CD1c-positive myeloid dendritic cell (primary cell): ENCODE results near the gene TOM1L2.
A peak's percentile ranks its signal among the peaks of the same experiment; 100 is the strongest.

ENCODE experiments used
- DNase-seq: peaks from one replicate; pipeline ENCODE4 v3.0.0-alpha.2; 2016; ENCODE audit errors: extremely low spot score

The TOM1L2 gene

DNA sequence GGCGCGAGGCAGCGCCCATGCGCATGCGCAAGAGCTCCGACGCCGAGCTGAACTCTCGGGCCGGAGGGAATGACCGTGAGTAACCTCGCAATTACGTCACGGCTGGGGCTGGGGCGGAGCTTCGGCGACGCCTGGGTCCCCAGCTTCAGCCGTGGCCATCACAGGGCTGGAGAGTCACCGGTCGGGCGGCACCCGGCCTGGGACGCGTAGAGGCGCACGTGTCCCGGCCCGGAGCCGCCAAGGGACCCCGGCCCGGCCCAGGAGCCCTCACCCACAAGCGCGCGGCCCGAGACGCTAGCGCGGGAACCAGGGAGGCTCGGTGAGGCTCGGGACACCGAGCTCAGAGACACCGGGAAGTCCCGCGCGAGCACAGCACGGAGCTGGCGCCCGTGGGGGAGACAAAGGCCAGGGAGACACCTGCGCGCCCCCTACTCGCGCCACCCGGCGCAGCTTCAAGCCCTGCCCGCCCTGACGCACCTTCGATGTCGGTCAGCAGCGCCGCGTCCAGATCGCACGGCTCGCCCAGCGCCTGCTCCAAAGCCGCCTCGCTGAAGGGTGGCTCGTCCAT, 135.9 kb downstream of the TOM1L2 start:
- DNase-seq = peak; percentile 99

DNA sequence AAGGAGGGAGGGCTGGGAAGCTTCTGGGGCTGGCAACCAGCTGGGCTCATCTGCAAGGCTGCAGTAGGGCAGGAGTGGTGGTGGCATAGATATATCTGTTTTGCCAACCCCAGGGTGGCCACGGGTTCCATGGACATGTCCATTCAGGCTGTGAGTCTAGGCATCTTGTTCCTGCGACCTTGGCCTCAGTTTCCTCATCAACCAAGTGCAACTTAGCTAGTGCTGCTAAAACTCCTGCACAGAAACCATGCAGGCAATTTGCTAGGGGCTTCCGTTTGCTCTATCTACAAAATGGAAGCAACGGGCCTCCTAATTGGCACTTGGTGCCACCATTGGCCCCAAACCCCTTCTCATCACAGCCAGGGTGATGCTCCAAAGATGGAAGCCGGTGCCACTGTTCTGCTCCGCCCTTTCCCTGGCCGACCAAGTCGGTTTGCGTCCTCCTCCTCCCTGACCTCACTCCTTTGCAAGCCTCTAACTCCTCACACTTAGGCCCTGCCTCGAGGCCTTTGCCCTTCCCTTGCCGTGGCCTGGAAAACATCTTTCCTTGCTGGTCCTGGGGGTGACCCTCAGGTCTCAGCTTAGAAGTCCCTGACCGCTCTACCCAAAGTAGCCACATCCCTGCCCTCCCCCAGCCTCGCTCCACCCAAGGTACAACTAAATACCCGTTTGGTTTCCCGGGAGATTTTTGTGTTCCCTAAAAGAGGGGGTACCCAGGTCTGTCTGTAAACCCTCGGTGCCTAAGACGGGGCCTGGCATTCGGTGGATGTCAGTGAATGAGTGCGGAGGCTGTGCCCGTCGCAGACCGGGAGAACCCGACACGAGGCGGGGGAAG, 136.6 kb downstream of the TOM1L2 start:
- DNase-seq = no peak

DNA sequence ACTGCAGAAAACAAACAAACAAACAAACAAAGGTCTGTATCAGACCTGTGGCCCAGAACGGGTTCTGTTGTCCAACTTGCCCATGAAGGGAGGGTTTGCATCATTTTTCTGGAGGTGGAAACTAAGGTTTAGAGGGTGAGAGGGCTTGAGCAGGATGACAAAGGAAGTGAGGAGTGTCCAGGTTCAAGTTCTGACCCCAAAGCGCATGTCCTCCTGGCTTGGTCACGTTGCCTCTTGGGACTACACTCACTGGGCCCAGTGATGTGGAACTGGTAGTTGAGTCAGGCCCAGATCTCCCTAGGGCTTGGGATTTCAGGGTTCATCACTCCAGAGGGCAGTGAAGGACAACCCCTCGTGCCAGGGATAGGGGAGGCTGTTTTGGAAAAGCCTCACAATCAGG, 137.2 kb downstream of the TOM1L2 start:
- no peak for DNase-seq

DNA sequence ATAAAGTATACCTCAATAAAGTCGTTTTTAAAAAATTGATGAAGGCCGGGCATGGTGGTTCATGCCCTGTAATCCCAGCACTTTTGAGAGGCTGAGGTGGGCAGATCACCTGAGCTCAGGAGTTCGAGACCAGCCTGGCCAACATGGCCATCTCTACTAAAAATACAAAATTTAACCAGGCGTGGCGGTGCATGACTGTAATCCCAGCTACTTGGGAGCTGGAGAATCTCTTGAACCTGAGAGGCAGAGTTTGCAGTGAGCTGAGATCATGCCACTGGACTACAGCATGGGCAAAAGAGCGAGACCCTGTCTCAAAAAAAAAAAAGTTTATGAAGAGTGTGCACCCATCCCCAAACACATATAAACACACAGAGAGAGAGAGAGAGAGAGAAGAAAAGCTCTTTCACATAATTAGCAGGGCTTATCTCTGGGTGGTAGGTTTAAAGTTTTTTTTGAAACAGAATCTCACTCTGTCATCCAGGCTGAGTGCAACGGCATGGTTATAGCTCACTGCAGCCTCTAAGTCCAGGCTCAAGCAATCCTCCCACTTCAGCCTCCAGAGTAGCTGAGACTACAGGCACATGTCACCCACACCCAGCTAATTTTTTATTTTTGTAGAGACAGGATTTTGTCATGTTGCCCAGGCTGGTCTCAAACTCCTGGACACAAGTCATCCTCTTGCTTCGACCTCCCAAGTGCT, 138.4 kb downstream of the TOM1L2 start:
- no peak for DNase-seq

DNA sequence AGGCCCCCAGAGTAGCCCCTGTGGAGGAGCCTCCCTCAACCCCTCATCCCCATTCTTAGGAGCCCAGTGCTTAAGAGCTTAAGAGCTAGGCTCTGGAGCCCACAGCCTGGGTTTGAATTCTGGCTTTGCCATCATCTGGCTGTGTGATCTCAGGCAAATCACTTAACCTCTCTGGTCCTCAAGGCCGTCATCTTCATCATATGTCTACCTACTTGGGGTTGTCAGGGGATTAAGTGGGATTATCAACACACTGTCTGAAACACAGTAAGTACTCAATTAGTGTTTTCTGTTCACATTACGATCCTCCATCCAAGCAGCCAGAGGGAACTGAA, 140.2 kb downstream of the TOM1L2 start:
- DNase-seq = no peak

DNA sequence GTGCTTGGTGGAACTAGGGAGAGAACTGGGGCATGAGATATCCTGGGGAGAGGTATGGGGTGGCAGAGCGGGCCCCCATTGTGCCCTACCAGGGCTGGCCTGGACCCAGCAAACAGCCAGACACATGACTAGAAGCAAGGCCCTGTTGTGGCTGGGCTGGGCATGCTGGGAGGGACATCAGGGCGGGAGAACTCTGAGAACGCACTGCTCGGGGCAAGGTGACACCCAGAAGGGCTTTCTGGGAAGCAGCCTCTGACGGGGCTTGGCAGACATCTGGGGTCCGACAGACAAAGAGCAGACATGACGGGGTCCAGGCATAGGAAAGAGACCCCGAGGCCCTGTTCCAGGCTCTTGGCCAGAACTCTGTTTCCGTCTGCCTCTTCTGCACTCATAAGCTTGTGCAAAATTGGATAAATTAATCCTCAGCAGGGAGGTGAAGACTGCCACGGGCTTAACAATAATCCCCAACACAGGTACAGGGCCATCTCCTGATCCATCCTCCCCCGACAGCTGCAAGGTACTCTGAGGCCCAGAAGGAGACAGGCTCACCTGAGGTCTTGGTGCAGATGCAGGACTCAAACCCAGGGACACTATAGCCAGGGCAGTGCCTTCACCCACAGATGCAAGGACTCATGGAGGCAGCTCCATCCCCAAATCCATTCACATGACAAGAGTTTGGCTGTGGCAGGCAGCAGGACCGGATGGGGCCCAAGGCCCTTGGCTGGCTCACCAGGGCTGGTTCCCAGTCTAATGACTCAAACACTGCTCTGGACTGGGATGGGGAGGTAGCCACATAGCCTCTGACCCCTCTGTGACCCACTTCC, 140.8 kb downstream of the TOM1L2 start:
- no peak for DNase-seq

DNA sequence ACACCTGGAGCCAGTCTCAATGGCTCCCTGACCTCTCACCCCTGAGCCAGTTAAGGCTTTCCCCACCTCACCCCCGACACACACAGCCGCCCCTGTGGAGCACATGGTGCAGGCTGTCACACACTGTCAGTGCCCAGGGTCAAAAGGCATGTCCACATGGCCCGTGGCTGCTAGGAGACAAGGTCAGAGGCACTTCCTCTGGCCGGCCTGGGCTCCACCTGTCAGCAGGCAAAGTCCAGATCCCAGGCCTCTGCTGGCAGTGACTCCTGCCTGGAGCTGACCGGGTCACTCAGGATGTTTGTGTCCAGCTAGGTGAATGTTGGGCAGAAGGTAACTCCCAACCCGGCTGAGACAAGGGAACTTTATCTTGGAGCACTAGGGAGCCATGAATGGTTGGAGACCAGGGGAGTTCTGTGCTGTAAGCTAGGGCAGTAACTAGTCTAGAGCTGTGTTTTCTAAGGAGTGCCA, 141.4 kb downstream of the TOM1L2 start:
- DNase-seq = no peak

DNA sequence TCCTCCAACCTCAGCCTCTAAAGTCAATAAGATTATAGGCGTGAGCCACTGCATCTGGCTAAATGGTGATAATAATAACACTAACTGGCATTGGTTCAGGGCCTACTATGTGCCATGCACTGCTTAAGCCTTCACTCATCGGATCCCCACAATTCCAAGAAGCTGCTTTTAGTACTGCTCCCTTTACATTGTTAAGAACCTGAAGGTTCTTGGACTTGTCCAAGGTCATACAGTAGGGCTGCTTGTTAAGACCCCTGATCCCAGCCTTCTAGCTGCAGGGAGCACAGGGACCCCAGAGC, 142.0 kb downstream of the TOM1L2 start:
- DNase-seq = no peak

DNA sequence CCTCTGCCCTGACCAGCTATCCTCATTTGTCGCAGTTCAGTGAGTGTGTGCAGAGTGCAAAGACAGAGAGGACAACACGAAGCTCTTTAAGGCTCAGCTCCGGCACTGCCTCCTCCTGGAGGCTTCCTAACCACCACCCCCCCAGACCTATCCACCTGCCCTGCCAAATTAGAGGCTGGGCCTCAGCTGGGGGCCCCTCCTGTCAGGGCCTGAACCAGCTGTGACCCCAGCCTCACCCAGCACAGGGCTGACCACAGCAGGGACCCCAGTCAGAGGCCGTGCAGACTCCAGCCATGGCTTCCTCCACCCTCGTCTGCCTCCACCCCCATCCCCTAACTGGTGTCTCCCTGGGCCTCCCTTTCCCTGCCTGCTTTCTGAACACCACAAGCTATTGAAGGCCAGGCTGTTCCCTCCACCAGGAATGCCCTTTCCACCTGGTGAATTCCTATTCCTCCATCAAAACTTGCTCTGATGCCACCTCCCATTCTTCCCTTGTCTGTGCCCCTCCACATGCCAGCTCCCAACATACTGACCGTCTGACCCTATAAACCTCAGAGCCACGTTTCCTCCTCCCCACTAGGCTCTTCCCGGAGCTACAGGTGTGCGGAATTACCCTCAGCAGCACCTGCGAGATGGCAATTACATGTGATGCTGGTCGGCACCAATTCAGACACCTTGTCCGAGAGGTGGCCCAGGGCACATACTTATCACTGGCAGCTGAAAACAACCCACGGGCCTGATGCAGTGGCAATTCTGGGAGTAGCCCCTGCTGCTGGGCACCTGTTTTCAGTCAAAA, 144.2 kb downstream of the TOM1L2 start:
- DNase-seq = no peak

DNA sequence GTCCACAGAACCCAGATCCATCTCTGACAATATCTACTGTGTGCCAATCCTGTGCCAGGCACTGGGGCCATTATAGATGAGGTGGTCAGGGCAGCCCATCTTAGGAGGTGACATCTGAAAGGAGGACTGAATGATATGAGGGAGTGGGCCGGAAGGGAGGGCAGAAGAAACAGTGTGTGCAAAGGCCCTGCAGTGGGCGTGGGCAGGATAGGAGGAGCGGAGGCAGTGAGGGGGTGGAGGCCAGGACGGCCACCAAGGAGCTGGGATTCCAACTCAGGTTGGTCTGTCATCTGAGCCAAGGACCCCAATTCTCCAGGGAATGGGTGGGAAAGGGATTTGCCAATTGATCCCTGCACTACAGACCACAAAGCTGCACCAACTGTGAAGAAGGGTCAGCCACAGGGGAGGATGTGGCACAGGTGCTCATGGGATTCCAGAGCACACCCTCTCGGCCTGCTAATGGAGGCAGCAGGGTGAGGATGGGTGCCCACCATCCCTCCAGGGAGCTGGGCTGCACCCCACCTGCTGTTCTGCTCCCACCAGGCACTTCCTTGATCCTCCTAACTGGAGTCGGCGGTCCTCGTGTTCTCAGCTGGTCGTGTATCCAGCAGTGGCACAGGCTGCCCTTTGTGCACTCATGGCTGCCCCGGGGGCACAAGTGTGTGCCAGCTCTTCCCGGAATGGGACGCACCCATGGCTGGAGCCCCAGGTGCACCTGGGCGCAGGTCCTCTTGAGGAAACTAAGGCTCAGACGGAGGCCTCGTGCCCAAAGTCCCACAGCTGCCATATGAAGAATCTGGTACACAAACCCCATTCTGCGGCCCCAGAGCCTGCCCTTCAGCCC, 145.0 kb downstream of the TOM1L2 start:
- no peak for DNase-seq

DNA sequence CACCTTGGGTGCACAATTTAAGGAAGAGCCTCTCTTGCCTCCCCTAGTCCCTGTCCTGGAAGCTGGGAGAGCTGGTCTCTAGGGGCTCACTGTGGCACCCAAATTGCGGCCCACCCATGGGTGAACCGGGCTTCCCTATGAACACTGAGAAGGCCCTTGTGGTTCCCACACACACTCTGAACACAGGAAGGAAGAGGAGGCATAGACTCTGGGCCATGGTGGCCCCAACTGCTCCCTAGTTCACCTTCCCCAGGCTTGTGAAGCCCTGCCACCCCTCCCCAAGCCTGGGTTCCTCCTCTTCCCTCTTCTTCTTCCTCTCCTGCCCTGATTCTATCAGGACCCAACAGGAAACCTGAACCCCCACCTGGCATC, 145.9 kb downstream of the TOM1L2 start:
- DNase-seq = peak; percentile 23

DNA sequence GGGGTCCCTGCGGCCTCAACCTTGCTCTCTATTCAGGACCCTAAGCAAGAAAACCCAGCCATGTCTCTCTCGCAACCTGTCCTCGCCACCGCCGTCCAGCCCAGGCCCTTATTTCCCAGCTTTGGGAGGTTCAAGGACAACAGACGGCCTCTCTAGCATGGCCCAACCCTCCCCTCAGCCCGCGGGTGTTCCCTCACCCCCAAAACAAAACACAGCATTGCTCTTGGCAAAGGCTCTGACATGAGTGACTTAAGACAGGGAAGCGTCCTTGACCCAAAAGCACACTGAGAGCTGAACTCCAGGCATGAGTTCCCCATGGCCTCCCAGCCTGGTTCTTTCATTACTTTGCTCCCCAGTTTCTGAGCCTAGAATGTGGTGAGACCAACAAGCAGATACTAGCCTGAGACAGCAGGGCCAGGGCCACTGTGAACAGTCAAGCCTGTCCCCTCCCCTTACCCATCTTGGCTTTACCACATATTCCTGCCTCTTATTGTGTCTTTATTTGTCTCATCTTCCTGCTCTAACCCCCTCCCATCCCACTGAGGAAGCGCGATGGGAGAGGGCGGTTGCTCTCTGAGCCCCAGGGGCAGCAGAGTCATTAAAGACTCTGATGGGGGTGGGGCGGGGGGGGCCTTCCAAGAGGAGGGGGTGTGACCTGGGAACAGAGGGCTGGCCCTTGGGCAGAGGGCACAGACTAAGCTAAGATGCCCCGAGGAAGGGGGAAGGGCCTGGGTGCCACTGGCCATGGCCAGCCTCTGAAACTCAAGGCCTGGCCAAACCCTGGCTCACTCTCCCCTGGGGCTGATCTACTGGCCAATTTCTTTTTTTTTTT, 147.2 kb downstream of the TOM1L2 start:
- peak; percentile 31 for DNase-seq

DNA sequence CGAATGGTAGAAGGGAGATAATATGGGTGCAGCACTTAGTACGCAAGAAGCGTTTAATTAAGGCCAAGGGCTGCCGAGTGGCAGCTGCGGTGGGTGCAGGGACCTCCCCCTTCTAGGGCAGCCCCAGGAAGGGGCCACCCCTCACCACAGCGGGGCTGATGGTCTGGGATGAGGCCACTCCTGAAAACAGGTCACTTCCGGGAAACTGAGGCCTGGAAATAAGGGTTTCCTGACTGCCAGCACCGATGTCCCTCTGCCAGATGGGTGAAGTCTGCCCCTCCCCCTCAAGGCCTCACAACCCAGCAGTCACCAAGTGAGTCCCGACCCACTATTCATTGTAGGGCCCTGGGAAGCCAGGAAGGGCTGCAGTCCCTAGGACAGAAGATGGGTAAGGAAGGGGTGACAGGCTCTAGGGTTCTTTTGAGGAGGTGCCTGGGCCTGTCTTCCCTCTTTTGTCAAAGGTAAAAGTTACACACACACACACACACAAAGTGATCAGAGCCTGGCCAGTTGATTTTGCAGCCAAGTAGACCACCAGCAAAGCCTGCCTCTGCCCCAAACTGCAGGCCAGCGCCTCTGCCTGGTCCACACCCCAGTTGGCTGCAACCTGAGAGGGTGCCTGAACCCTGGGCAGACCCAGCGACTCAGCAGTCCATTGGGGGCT, 147.9 kb downstream of the TOM1L2 start:
- no peak for DNase-seq

DNA sequence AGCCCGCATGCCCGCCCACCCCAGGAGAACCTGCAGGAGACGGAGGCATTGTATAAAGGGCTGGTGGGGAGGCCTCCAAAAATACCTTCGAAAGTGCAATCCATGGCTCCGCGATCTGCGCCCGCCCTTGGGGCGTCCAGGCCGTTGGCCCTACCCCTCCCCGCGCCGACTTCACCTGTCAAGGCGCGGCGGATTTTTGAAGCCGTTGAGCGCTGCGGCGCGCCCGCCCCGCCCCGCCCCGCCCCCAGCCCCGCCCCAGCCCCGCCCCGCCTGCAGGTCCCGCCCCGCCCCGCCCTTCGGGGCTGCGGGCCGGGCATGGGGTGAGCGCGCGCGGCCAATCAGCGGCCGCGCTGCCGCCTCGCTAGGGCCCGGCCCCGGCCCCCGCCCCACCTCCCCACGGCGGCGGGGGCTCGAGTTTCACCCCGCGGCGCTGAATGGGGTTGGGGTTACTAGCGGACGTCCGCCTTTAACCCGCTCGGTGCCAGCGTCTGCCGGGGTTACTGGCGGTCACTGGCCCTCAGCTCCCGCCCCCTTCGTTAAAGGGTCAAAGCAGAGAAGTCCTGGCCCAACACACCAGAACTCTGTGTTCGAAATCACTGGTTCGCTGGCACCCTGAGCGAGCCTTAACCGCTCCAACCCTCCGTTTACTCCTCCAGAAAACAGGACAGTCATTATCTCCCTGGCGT, 148.6 kb downstream of the TOM1L2 start:
- peak; percentile 93 for DNase-seq

DNA sequence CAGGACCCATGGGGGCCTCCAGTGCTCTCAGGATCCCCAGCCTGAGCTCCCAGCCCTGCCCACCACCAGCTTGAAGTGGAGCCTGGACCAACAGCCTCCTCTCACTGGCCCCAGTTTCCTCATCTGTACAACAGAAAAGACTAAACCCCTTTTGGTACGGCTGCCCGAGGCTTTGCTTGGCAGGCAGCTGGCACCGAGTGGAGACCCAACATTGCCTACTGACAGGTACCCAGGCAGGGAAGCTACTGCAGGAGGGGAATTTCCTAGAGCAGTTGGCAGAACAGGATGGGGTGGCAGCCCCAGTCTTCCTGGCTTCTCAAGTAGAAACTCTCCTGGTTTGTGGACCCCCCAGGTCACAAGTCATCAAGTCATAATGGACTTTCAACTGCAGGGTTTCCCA, 149.6 kb downstream of the TOM1L2 start:
- DNase-seq = no peak

DNA sequence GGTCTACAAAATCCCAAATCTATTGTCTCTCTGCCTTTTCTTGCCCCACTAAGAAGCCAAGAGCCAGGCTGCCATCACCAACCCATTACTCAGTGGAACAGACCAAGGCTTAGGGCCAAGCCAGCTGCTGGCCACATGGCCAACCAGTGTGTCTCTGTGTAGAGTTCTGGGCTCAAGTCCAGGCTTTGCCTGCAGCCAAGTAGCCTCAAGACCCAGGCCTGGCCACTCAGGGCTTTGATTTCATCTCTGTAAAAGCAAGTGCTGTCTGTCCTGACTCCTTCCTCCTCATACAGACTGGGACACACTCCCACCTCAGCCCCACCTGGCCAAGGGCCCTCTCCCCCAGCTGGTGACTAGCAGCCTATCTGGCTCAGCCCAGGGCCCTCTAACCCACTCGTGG, 150.0 kb downstream of the TOM1L2 start:
- no peak for DNase-seq

DNA sequence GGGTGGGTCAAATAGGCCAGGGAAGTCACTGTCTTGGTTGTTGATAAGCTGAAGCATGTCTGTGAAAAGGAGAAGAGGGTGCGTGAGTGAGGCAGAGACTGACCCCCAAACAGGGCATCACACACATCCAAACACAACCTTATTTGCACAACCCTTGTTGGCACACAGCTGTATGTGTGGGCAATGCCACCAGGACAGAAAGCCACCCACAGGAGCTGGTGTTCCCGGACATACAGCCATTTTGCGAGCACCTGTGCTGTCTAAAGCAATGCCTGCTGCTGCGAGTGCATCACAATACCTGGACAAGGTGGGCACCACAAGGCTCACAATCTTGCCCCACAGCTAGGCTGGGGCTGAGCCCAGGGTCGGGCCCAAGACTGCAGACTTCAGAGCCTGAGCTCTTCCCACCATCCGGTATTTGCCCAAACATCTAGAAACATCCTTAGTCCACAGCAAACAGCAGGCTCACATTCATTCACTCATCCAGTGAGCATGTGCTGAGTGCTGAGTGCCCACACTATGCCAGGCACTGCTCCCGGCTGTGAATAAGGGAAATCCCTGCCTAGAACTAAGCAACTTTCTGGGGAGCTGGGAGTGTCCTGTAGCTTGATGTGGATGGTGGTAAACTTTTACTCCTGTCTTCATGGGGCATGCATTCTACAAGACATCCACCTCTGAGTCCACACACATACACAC, 151.6 kb downstream of the TOM1L2 start:
- no peak for DNase-seq

DNA sequence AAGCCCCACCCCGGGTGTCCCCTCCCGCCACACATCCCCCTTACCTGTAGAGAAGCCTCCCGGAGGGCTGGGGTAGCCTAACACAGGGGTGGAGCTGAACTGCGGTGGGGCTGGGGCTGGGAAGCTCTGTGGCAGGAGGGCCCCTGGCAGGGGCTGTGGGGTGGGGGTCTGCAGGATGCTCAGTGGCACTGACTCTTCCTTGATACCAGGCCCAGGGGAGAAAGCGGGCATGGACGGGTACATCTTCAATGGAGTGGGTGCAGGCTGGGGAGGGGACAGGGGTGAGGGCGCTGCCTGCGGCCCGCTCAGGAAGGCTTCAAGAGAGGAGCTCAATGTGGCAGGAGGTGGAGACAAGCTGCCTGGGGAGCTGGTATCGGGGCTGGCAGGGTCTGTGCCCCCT, 152.2 kb downstream of the TOM1L2 start:
- no peak for DNase-seq
